GM18870 (cell line): ENCODE measurements around the gene FUCA1.
"Not testable (repeated sequence)": the region's sequence is repeated elsewhere in the genome, so short reads cannot be mapped to it uniquely, and the experiment has no call there.

ENCODE experiments used
- ATAC-seq: cut with Tn5 transposase; IDR thresholded peaks from one replicate; pipeline ENCODE4 v1.9.1; 2021; ENCODE audit warnings: moderate library complexity; ENCODE audit not compliant: unreplicated experiment

The FUCA1 gene

GRCh38 chr1:23896491-23896890 is 28.4 kb upstream of the FUCA1 start:
- no peak for ATAC-seq

- ATAC-seq: no peak
Measured at GRCh38 chr1:23895993-23896392, 27.9 kb upstream of the FUCA1 start.

- ATAC-seq: no peak
Measured at GRCh38 chr1:23895082-23895481, 27.0 kb upstream of the FUCA1 start.

- no peak for ATAC-seq
Measured at GRCh38 chr1:23889074-23889473, 21.0 kb upstream of the FUCA1 start.

- no peak for ATAC-seq
Measured at GRCh38 chr1:23885222-23885621, 17.1 kb upstream of the FUCA1 start.

GRCh38 chr1:23882746-23883145 is 14.7 kb upstream of the FUCA1 start:
- no peak for ATAC-seq

GRCh38 chr1:23879809-23880208 is 11.7 kb upstream of the FUCA1 start:
- no peak for ATAC-seq

GRCh38 chr1:23878668-23879067 is 10.6 kb upstream of the FUCA1 start:
- no peak for ATAC-seq

GRCh38 chr1:23875382-23875781 is 7.3 kb upstream of the FUCA1 start:
- no peak for ATAC-seq

- ATAC-seq: no peak
Measured at GRCh38 chr1:23872421-23872820, 4.3 kb upstream of the FUCA1 start.

GRCh38 chr1:23869051-23869450 is 961 bp upstream of the FUCA1 start:
- ATAC-seq: no peak

- ATAC-seq: no peak
Measured at GRCh38 chr1:23868557-23869016, 497 bp upstream of the FUCA1 start.

- ATAC-seq: no peak
Measured at GRCh38 chr1:23867542-23867894, 572 bp downstream of the FUCA1 start.

GRCh38 chr1:23865543-23865930 is 2.6 kb downstream of the FUCA1 start:
- no peak for ATAC-seq

- no peak for ATAC-seq
Measured at GRCh38 chr1:23864801-23865542, 3.1 kb downstream of the FUCA1 start.

GRCh38 chr1:23862640-23863039 is 5.5 kb downstream of the FUCA1 start:
- ATAC-seq: no peak

GRCh38 chr1:23854568-23854967 is 13.5 kb downstream of the FUCA1 start:
- no peak for ATAC-seq

GRCh38 chr1:23853124-23853523 is 15.0 kb downstream of the FUCA1 start:
- ATAC-seq: not testable (repeated sequence)

GRCh38 chr1:23851406-23851805 is 16.7 kb downstream of the FUCA1 start:
- not testable (repeated sequence) for ATAC-seq

- ATAC-seq: no peak
Measured at GRCh38 chr1:23848673-23849616, 19.1 kb downstream of the FUCA1 start.

- not testable (repeated sequence) for ATAC-seq
Measured at GRCh38 chr1:23847482-23848095, 20.5 kb downstream of the FUCA1 start.

GRCh38 chr1:23845163-23845562 is 22.9 kb downstream of the FUCA1 start:
- ATAC-seq: no peak
